Neuronal stem cell (in vitro differentiated cells): ENCODE data around the gene IQGAP1.
A peak's percentile ranks its signal among the peaks of the same experiment; 100 is the strongest.

ENCODE experiments used
- DNase-seq: peaks from one replicate; pipeline ENCODE4 v3.0.0-alpha.2; 2013; ENCODE audit warnings: low spot score
- H2AFZ ChIP-seq: one replicate; pipeline ENCODE4 v1.6.1; 2013; ENCODE audit warnings: mild to moderate bottlenecking, low read length, inconsistent platforms
- H2AK5ac ChIP-seq: 2 replicates; pipeline ENCODE4 v1.6.1; 2013; ENCODE audit warnings: low read depth, mild to moderate bottlenecking, inconsistent platforms, low read length, moderate library complexity, mixed read lengths
- H2BK120ac ChIP-seq: 2 replicates; pipeline ENCODE4 v1.6.1; 2013; ENCODE audit warnings: low read depth, mild to moderate bottlenecking, inconsistent platforms, low read length, moderate library complexity, mixed read lengths
- H2BK12ac ChIP-seq: one replicate; pipeline ENCODE4 v1.6.1; 2013; ENCODE audit warnings: low read length, inconsistent platforms
- H2BK15ac ChIP-seq: 2 replicates; pipeline ENCODE4 v1.6.1; 2013; ENCODE audit warnings: mild to moderate bottlenecking, low read length, inconsistent platforms, mixed read lengths
- H2BK5ac ChIP-seq: one replicate; pipeline ENCODE4 v1.6.1; 2013; ENCODE audit warnings: inconsistent platforms, mild to moderate bottlenecking, low read length, moderate library complexity
- H3K14ac ChIP-seq: one replicate; pipeline ENCODE4 v1.6.1; 2013; ENCODE audit warnings: low read length, inconsistent platforms
- H3K18ac ChIP-seq: 2 replicates; pipeline ENCODE4 v1.6.1; 2013; ENCODE audit warnings: low read length, inconsistent platforms
- H3K23ac ChIP-seq: 2 replicates; pipeline ENCODE4 v1.6.1; 2013; ENCODE audit warnings: low read depth, mild to moderate bottlenecking, mixed read lengths, low read length, inconsistent platforms; ENCODE audit not compliant: poor library complexity
- H3K27ac ChIP-seq: replicated peaks from 3 replicates; pipeline ENCODE4 v1.5.1; 2013; ENCODE audit warnings: low read length, inconsistent platforms
- H3K27me3 ChIP-seq, 3 experiments: 2 replicates each; pipeline ENCODE4 v1.6.1; 2013; ENCODE audit warnings: low read length in 3 of 3, mild to moderate bottlenecking in 2 of 3, inconsistent platforms in 1 of 3, low read depth in 1 of 3, mixed read lengths in 1 of 3, moderate library complexity in 1 of 3; ENCODE audit not compliant: control insufficient read depth in 3 of 3, insufficient read depth in 3 of 3
- H3K36me3 ChIP-seq, 2 donors: replicated peaks in 1 of 2; 2 replicates each; pipeline ENCODE4 v1.6.1; 2013; ENCODE audit warnings: low read length in 2 of 2; ENCODE audit not compliant: control insufficient read depth in 2 of 2, insufficient read depth in 2 of 2
- H3K4ac ChIP-seq: 2 replicates; pipeline ENCODE4 v1.6.1; 2013; ENCODE audit warnings: inconsistent platforms, mild to moderate bottlenecking, low read length, moderate library complexity
- H3K4me1 ChIP-seq, 2 donors: 1 replicate in 1 of 2; 2 replicates in 1 of 2; pipeline ENCODE4 v1.6.1; 2013; ENCODE audit warnings: low read length in 2 of 2, low read depth in 1 of 2; ENCODE audit not compliant: control insufficient read depth in 2 of 2, insufficient read depth in 1 of 2
- H3K4me2 ChIP-seq: one replicate; pipeline ENCODE4 v1.6.1; 2013; ENCODE audit warnings: mild to moderate bottlenecking, low read length, inconsistent platforms; ENCODE audit not compliant: insufficient read depth, poor library complexity, severe bottlenecking
- H3K4me3 ChIP-seq, 2 donors: 2 replicates each; pipeline ENCODE4 v1.5.1; 2013; ENCODE audit warnings: low read length in 2 of 2, mild to moderate bottlenecking in 2 of 2, inconsistent platforms in 1 of 2, moderate library complexity in 1 of 2
- H3K79me1 ChIP-seq: one replicate; pipeline ENCODE4 v1.6.1; 2013; ENCODE audit warnings: low read depth, mild to moderate bottlenecking, inconsistent platforms, low read length, moderate library complexity
- H3K9ac ChIP-seq: one replicate; pipeline ENCODE4 v1.6.1; 2013; ENCODE audit warnings: mild to moderate bottlenecking, low read depth, low read length, inconsistent platforms; ENCODE audit not compliant: poor library complexity
- H3K9me3 ChIP-seq, 2 donors: replicated peaks in 1 of 2; 2 replicates each; pipeline versions ENCODE3 to v1.6.1; 2013; ENCODE audit warnings: low read length in 2 of 2, mild to moderate bottlenecking in 2 of 2, inconsistent platforms in 1 of 2, low read depth in 1 of 2, mixed read lengths in 1 of 2, moderate library complexity in 1 of 2; ENCODE audit not compliant: control insufficient read depth in 2 of 2, insufficient read depth in 1 of 2
- H4K8ac ChIP-seq: one replicate; pipeline ENCODE4 v1.6.1; 2013; ENCODE audit warnings: low read depth, mild to moderate bottlenecking, inconsistent platforms, low read length, moderate library complexity
- H4K91ac ChIP-seq: one replicate; pipeline ENCODE4 v1.6.1; 2013; ENCODE audit warnings: low read length, low read depth, mild to moderate bottlenecking, inconsistent platforms; ENCODE audit not compliant: poor library complexity
- WGBS, 2 donors: extraction: QIAGEN DNeasy Blood & Tissue Kit; methylation state at CpG; one replicate each; pipeline ENCODE4 v1.1.7; 2013; ENCODE audit warnings: missing lambda C conversion rate in 2 of 2, mixed read lengths in 1 of 2; ENCODE audit not compliant: insufficient read length in 2 of 2, insufficient replicate concordance in 1 of 2; ENCODE audit errors: extremely low coverage in 2 of 2; 5-methylcytosine and 5-hydroxymethylcytosine counted together

IQGAP1 gene

DNA sequence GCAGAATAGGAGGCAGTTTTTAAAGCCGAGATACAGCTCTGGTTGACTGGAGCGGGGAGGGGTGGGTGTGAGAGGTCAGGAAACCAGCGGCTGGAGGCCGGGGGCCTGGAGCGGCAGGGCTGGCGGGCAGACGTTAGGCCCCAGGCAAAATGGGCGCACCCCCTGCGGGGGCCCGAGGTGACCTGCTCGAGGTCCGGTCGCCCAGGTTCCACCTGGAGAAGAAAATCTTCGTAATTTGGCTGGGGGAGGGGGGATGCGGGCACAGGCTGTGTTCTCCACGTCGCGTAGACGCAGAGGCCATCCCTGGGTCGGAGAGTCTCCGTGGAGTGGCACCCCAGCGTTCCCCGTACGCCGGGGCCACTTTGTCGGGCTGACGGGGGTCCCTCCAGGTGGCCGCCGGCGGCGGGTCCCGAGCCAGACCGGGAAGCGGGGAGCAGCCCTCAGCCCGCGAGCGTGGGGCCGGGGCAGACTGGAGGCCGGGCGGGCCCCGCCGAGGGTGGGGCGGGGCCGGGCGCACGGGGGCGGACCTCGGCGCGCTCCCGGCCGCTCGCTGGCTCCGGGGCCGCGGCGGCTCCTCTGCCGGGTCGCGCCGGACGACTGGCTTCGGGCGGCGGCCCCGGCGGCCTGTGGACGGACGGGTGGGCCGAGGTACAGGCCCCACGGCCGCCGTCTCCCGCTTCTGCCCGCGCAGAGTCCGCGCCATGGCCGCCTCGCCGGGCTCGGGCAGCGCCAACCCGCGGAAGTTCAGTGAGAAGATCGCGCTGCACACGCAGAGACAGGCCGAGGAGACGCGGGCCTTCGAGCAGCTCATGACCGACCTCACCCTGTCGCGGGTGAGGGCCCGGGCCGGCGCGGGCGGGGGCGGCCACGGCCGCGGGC lies 141.6 kb downstream of the IQGAP1 start, which contains the start of gene CRTC3:
TSS of gene CRTC3 (plus strand) at position 553 of the 879 bp plus-strand sequence. CDS start at position 702, 149 bp downstream.
- no peak within 1 kb of the TSS for H4K91ac ChIP-seq
- peak within 1 kb of the TSS; percentile 94 for H3K14ac ChIP-seq
- H2BK5ac ChIP-seq, result peak within 1 kb of the TSS; percentile 2
- peak within 1 kb of the TSS; percentile 94 for H3K4me2 ChIP-seq
- no peak within 1 kb of the TSS for H2AK5ac ChIP-seq
- no peaks in the 10 kb centered on the region for H3K79me1 ChIP-seq
- peak within 1 kb of the TSS; percentile 53 for H3K4ac ChIP-seq
- peak; percentile 35 for DNase-seq
- no peaks in the 10 kb centered on the region for H3K9me3 ChIP-seq
- peak within 1 kb of the TSS; percentile 100 for H2AFZ ChIP-seq
- H3K18ac ChIP-seq, result peak within 1 kb of the TSS; percentile 99
- H3K36me3 ChIP-seq, result no peaks in the 10 kb centered on the region
- H3K27ac ChIP-seq, result no peak within 1 kb of the TSS
- no CpG with 5 or more reads among the region's 104 CpGs for WGBS, 2 donors
- H3K9ac ChIP-seq, result peak within 1 kb of the TSS; percentile 91
- H4K8ac ChIP-seq, result no peak within 1 kb of the TSS
- H2BK12ac ChIP-seq, result peak within 1 kb of the TSS; percentile 41
- H3K27me3 ChIP-seq, result peaks cover 0 to 23% (median 6%) of the 10 kb centered on the region in 3 experiments
- H3K4me1 ChIP-seq, result peaks cover 0 to 3% of the 10 kb centered on the region in 2 donors
- H3K4me3 ChIP-seq, result peak within 1 kb of the TSS; percentile 58 to 99
- H2BK120ac ChIP-seq, result peak within 1 kb of the TSS; percentile 81
- peak within 1 kb of the TSS; percentile 67 for H2BK15ac ChIP-seq
- peak within 1 kb of the TSS; percentile 55 for H3K23ac ChIP-seq

DNA sequence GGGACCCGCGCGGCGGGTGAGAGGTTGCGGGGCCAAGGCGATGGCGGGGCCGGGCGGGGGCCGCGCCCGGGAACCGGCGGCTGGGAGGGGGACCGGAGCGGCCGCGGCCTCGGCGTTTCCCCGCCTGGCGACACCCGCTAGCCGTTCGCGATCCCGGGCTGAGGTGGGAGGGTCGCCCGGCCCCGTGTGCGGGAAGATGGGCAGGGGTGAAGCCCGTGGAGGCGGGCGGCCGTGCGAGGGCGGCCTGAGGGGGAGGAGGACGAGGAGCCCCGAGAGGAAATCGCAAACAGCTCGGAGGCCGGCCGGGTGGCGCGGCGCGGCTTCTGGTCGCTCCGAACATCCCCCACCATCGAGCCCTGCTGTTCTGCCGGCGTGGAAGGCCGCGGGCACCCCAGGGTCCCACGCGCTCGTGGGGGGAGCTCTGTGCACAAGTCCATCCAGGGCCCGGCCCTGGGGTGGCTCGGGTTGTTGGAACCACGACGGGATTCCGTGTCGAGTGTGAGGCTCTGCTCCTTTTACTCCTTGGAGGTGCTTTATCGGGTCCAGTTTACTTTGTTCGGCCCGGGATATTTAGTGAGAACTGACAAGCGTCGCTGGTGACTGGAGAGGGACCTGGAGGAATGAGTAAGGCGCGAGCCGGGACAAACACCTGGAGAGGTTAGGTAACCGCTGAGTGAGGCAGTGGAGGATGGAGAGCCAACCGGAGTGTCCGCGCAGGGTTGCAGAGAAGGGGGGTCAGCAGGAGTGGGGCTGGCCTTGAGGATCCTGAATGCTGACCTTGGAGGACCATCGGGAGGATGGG lies 142.4 kb downstream of the IQGAP1 start:
- no peak overlapping the region for H3K27ac ChIP-seq
- H3K9ac ChIP-seq, result peak overlapping the region; percentile 90
- H2BK12ac ChIP-seq, result no peak overlapping the region
- peak overlapping the region; percentile 58 to 99 for H3K4me3 ChIP-seq
- H3K4me2 ChIP-seq, result peak overlapping the region; percentile 94
- no peak overlapping the region for H2AK5ac ChIP-seq
- H4K91ac ChIP-seq, result no peak overlapping the region
- peak overlapping the region; percentile 67 for H2BK15ac ChIP-seq
- no peaks in the 10 kb centered on the region for H3K36me3 ChIP-seq
- no peaks in the 10 kb centered on the region for H3K9me3 ChIP-seq
- WGBS, 2 donors, result no CpG with 5 or more reads among the region's 76 CpGs
- peak overlapping the region; percentile 94 for H3K14ac ChIP-seq
- H3K27me3 ChIP-seq, result peaks cover 0 to 23% (median 6%) of the 10 kb centered on the region in 3 experiments
- H2BK5ac ChIP-seq, result peak overlapping the region; percentile 2
- no peak overlapping the region for H4K8ac ChIP-seq
- no peaks in the 10 kb centered on the region for H3K79me1 ChIP-seq
- peak overlapping the region; percentile 53 for H3K4ac ChIP-seq
- no peak overlapping the region for H2BK120ac ChIP-seq
- H3K23ac ChIP-seq, result peak overlapping the region; percentile 8
- peak overlapping the region; percentile 100 for H2AFZ ChIP-seq
- H3K4me1 ChIP-seq, result peaks cover 0 to 3% of the 10 kb centered on the region in 2 donors
- H3K18ac ChIP-seq, result peak overlapping the region; percentile 99
- DNase-seq, result peak; percentile 17

DNA sequence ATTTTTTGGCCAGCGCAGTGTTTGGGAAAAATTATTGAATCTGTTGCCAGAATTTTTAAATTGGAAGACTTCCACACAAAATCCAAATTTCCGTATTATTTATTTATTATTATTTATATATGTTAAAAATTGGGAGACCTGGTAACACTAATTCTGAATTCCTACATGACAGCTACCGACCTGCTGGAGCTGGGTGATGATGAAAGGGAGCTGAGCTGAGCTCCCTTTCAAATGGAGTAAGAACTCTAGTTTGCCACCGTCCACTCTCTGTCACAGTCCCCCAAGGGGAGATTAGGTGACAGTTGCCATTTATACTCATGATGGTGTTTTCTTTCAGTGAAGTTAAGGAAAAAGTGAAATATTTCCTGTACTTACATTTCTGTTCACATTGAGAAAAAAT lies 143.1 kb downstream of the IQGAP1 start:
- no peak overlapping the region for H3K9ac ChIP-seq
- H2BK120ac ChIP-seq, result no peak overlapping the region
- H3K79me1 ChIP-seq, result no peaks in the 10 kb centered on the region
- H3K4ac ChIP-seq, result no peak overlapping the region
- H3K27ac ChIP-seq, result no peak overlapping the region
- peaks cover 0 to 3% of the 10 kb centered on the region in 2 donors for H3K4me1 ChIP-seq
- H2AFZ ChIP-seq, result no peak overlapping the region
- DNase-seq, result no peak
- H3K4me2 ChIP-seq, result peak overlapping the region; percentile 23
- H3K18ac ChIP-seq, result no peak overlapping the region
- no peak overlapping the region for H3K23ac ChIP-seq
- no peak overlapping the region for H3K14ac ChIP-seq
- H2BK12ac ChIP-seq, result no peak overlapping the region
- H3K4me3 ChIP-seq, result peak overlapping the region in 1 of 2 donors; percentile 58
- no peaks in the 10 kb centered on the region for H3K36me3 ChIP-seq
- no peak overlapping the region for H2AK5ac ChIP-seq
- H4K91ac ChIP-seq, result no peak overlapping the region
- WGBS, 2 donors, result no CpG with 5 or more reads among the region's 4 CpGs
- no peak overlapping the region for H2BK15ac ChIP-seq
- no peak overlapping the region for H2BK5ac ChIP-seq
- H4K8ac ChIP-seq, result no peak overlapping the region
- no peaks in the 10 kb centered on the region for H3K9me3 ChIP-seq
- H3K27me3 ChIP-seq, result peaks cover 0 to 23% (median 6%) of the 10 kb centered on the region in 3 experiments
